Neuronal stem cell (in vitro differentiated cells): ENCODE results near the gene HERC5.

Experiments used
- DNase-seq: peaks from one replicate; pipeline ENCODE4 v3.0.0-alpha.2; 2013; ENCODE audit warnings: low spot score
- H2AFZ ChIP-seq: one replicate; pipeline ENCODE4 v1.6.1; 2013; ENCODE audit warnings: mild to moderate bottlenecking, low read length, inconsistent platforms
- H2AK5ac ChIP-seq: 2 replicates; pipeline ENCODE4 v1.6.1; 2013; ENCODE audit warnings: low read depth, mild to moderate bottlenecking, inconsistent platforms, low read length, moderate library complexity, mixed read lengths
- H2BK120ac ChIP-seq: 2 replicates; pipeline ENCODE4 v1.6.1; 2013; ENCODE audit warnings: low read depth, mild to moderate bottlenecking, inconsistent platforms, low read length, moderate library complexity, mixed read lengths
- H2BK12ac ChIP-seq: one replicate; pipeline ENCODE4 v1.6.1; 2013; ENCODE audit warnings: low read length, inconsistent platforms
- H2BK15ac ChIP-seq: 2 replicates; pipeline ENCODE4 v1.6.1; 2013; ENCODE audit warnings: mild to moderate bottlenecking, low read length, inconsistent platforms, mixed read lengths
- H2BK5ac ChIP-seq: one replicate; pipeline ENCODE4 v1.6.1; 2013; ENCODE audit warnings: inconsistent platforms, mild to moderate bottlenecking, low read length, moderate library complexity
- H3K14ac ChIP-seq: one replicate; pipeline ENCODE4 v1.6.1; 2013; ENCODE audit warnings: low read length, inconsistent platforms
- H3K18ac ChIP-seq: 2 replicates; pipeline ENCODE4 v1.6.1; 2013; ENCODE audit warnings: low read length, inconsistent platforms
- H3K23ac ChIP-seq: 2 replicates; pipeline ENCODE4 v1.6.1; 2013; ENCODE audit warnings: low read depth, mild to moderate bottlenecking, mixed read lengths, low read length, inconsistent platforms; ENCODE audit not compliant: poor library complexity
- H3K27ac ChIP-seq: replicated peaks from 3 replicates; pipeline ENCODE4 v1.5.1; 2013; ENCODE audit warnings: low read length, inconsistent platforms
- H3K27me3 ChIP-seq, 3 experiments: 2 replicates each; pipeline ENCODE4 v1.6.1; 2013; ENCODE audit warnings: low read length in 3 of 3, mild to moderate bottlenecking in 2 of 3, inconsistent platforms in 1 of 3, low read depth in 1 of 3, mixed read lengths in 1 of 3, moderate library complexity in 1 of 3; ENCODE audit not compliant: control insufficient read depth in 3 of 3, insufficient read depth in 3 of 3
- H3K36me3 ChIP-seq, 2 donors: replicated peaks in 1 of 2; 2 replicates each; pipeline ENCODE4 v1.6.1; 2013; ENCODE audit warnings: low read length in 2 of 2; ENCODE audit not compliant: control insufficient read depth in 2 of 2, insufficient read depth in 2 of 2
- H3K4ac ChIP-seq: 2 replicates; pipeline ENCODE4 v1.6.1; 2013; ENCODE audit warnings: inconsistent platforms, mild to moderate bottlenecking, low read length, moderate library complexity
- H3K4me1 ChIP-seq, 2 donors: 1 replicate in 1 of 2; 2 replicates in 1 of 2; pipeline ENCODE4 v1.6.1; 2013; ENCODE audit warnings: low read length in 2 of 2, low read depth in 1 of 2; ENCODE audit not compliant: control insufficient read depth in 2 of 2, insufficient read depth in 1 of 2
- H3K4me2 ChIP-seq: one replicate; pipeline ENCODE4 v1.6.1; 2013; ENCODE audit warnings: mild to moderate bottlenecking, low read length, inconsistent platforms; ENCODE audit not compliant: insufficient read depth, poor library complexity, severe bottlenecking
- H3K4me3 ChIP-seq, 2 donors: 2 replicates each; pipeline ENCODE4 v1.5.1; 2013; ENCODE audit warnings: low read length in 2 of 2, mild to moderate bottlenecking in 2 of 2, inconsistent platforms in 1 of 2, moderate library complexity in 1 of 2
- H3K79me1 ChIP-seq: one replicate; pipeline ENCODE4 v1.6.1; 2013; ENCODE audit warnings: low read depth, mild to moderate bottlenecking, inconsistent platforms, low read length, moderate library complexity
- H3K9ac ChIP-seq: one replicate; pipeline ENCODE4 v1.6.1; 2013; ENCODE audit warnings: mild to moderate bottlenecking, low read depth, low read length, inconsistent platforms; ENCODE audit not compliant: poor library complexity
- H3K9me3 ChIP-seq, 2 donors: replicated peaks in 1 of 2; 2 replicates each; pipeline versions ENCODE3 to v1.6.1; 2013; ENCODE audit warnings: low read length in 2 of 2, mild to moderate bottlenecking in 2 of 2, inconsistent platforms in 1 of 2, low read depth in 1 of 2, mixed read lengths in 1 of 2, moderate library complexity in 1 of 2; ENCODE audit not compliant: control insufficient read depth in 2 of 2, insufficient read depth in 1 of 2
- H4K8ac ChIP-seq: one replicate; pipeline ENCODE4 v1.6.1; 2013; ENCODE audit warnings: low read depth, mild to moderate bottlenecking, inconsistent platforms, low read length, moderate library complexity
- H4K91ac ChIP-seq: one replicate; pipeline ENCODE4 v1.6.1; 2013; ENCODE audit warnings: low read length, low read depth, mild to moderate bottlenecking, inconsistent platforms; ENCODE audit not compliant: poor library complexity
- WGBS, 2 donors: extraction: QIAGEN DNeasy Blood & Tissue Kit; methylation state at CpG; one replicate each; pipeline ENCODE4 v1.1.7; 2013; ENCODE audit warnings: missing lambda C conversion rate in 2 of 2, mixed read lengths in 1 of 2; ENCODE audit not compliant: insufficient read length in 2 of 2, insufficient replicate concordance in 1 of 2; ENCODE audit errors: extremely low coverage in 2 of 2; 5-methylcytosine and 5-hydroxymethylcytosine counted together

The HERC5 gene

DNA sequence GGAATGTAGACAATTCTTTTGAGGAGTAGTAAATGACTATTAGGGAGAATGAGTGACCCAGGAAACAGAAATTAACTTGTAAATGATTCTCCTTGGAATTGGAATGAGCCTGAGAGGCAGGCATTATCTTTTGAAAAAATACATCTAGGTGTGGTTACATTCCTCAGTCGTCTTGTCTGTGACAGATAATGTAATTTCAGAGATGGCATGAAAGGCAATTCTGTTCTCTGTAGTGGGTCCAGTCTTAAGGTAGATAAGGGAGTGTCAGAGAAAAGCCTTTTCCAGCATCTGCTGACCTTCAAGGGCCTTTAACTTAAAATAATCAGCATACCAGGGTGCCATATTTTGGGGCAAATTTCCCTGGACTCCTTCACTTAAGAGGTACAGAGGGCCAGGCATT, 43.1 kb upstream of the HERC5 start:
- Histone ChIP-seq H2BK15ac (no peak overlapping the region), H2AFZ (no peak overlapping the region), H4K8ac (no peak overlapping the region), H2BK12ac (no peak overlapping the region), H3K14ac (no peak overlapping the region), H3K9me3 (no peaks in the 10 kb centered on the region), H3K23ac (no peak overlapping the region), H3K18ac (no peak overlapping the region), H3K79me1 (no peaks in the 10 kb centered on the region), H3K4me2 (no peak overlapping the region), H3K4me3 (no peak overlapping the region), H3K9ac (no peak overlapping the region), H2AK5ac (no peak overlapping the region), H4K91ac (no peak overlapping the region), H3K4ac (no peak overlapping the region), H2BK5ac (no peak overlapping the region), H2BK120ac (no peak overlapping the region), H3K36me3 (no peaks in the 10 kb centered on the region), H3K27me3 (no peaks in the 10 kb centered on the region), H3K4me1 (no peaks in the 10 kb centered on the region), H3K27ac (no peak overlapping the region)
- DNase-seq, result no peak
- no CpG with 5 or more reads among the region's 1 CpG for WGBS, 2 donors

DNA sequence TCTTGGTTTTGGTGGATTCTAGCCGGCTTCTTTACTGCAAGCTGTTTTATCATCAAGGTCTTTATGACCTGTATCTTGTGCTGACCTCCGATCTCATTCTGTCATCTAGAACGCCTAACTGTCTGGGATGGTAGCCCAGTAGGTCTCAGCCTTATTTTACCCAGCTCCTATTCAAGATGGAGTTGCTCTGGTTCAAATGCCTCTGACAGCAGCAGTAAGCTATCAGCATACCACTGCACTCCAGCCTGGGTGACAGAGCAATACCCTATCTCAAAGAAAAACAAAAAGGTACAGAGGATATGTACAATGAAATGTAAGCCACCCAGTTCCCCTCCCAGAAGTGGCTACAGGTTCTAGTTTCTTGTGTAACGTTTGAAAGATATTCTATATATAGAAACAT, 42.2 kb upstream of the HERC5 start:
- Histone ChIP-seq H3K4me3 (no peak overlapping the region), H4K91ac (no peak overlapping the region), H3K9me3 (no peaks in the 10 kb centered on the region), H2BK12ac (no peak overlapping the region), H3K4me2 (no peak overlapping the region), H3K27me3 (no peaks in the 10 kb centered on the region), H3K4ac (no peak overlapping the region), H4K8ac (no peak overlapping the region), H2BK15ac (no peak overlapping the region), H3K4me1 (no peaks in the 10 kb centered on the region), H3K79me1 (no peaks in the 10 kb centered on the region), H2AFZ (no peak overlapping the region), H2AK5ac (no peak overlapping the region), H2BK120ac (no peak overlapping the region), H3K9ac (no peak overlapping the region), H3K18ac (no peak overlapping the region), H3K14ac (no peak overlapping the region), H3K27ac (no peak overlapping the region), H3K23ac (no peak overlapping the region), H3K36me3 (no peaks in the 10 kb centered on the region), H2BK5ac (no peak overlapping the region)
- no CpG with 5 or more reads among the region's 4 CpGs for WGBS, 2 donors
- no peak for DNase-seq

DNA sequence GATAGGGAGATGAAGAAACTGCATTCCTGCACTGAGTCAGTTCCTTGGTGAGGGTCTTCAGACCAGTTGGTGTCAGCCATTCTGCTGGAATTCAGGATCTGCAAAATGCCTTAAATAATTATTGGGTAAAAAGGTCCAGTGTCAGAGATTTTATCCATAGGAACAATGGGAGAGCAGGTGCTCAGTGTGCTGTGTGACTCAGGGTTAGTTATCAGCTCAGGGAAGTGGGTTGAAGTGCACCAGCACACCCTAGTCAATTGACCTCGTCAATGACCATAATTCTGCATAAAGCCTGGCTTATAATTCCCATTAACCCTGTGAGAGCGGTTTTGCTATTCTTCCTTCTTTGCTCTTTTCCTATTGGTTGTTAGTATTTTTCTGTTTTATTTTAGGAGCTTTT, 40.9 kb upstream of the HERC5 start:
- Histone ChIP-seq H4K8ac (no peak overlapping the region), H2AK5ac (no peak overlapping the region), H2AFZ (no peak overlapping the region), H3K27me3 (no peaks in the 10 kb centered on the region), H2BK12ac (no peak overlapping the region), H3K27ac (no peak overlapping the region), H3K18ac (no peak overlapping the region), H3K36me3 (no peaks in the 10 kb centered on the region), H3K4me3 (no peak overlapping the region), H3K9ac (no peak overlapping the region), H2BK15ac (no peak overlapping the region), H3K79me1 (no peaks in the 10 kb centered on the region), H3K14ac (no peak overlapping the region), H3K4me2 (no peak overlapping the region), H4K91ac (no peak overlapping the region), H2BK120ac (no peak overlapping the region), H3K9me3 (no peaks in the 10 kb centered on the region), H3K4ac (no peak overlapping the region), H2BK5ac (no peak overlapping the region), H3K23ac (no peak overlapping the region), H3K4me1 (no peaks in the 10 kb centered on the region)
- DNase-seq, result no peak
- no CpG with 5 or more reads among the region's 2 CpGs for WGBS, 2 donors

DNA sequence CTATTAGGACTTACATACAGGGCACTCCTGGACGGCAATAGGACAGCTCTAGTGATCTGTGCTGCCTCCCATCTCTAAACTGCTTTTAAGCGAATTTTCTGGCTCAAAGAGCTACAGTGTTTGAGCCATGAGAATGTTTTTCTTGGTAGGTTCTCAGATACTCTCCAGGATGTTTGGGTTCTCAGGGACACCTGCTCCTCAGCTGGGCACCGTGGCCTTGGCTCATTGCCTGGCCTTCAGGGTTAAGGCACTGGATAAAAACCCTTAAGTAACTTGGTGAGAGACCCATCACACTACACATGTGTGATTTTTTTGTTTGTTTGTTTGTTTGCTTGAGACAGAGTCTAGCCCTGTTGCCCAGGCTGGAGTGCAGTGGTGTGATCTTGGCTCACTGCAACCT, 38.5 kb upstream of the HERC5 start:
- DNase-seq, result no peak
- Histone ChIP-seq H3K4me3 (no peak overlapping the region), H3K27me3 (no peaks in the 10 kb centered on the region), H4K91ac (no peak overlapping the region), H3K9me3 (no peaks in the 10 kb centered on the region), H2BK120ac (no peak overlapping the region), H3K9ac (no peak overlapping the region), H2BK12ac (no peak overlapping the region), H3K23ac (no peak overlapping the region), H3K79me1 (no peaks in the 10 kb centered on the region), H2AFZ (no peak overlapping the region), H2BK15ac (no peak overlapping the region), H3K27ac (no peak overlapping the region), H3K14ac (no peak overlapping the region), H3K4me1 (no peaks in the 10 kb centered on the region), H2BK5ac (no peak overlapping the region), H3K4me2 (no peak overlapping the region), H4K8ac (no peak overlapping the region), H3K4ac (no peak overlapping the region), H2AK5ac (no peak overlapping the region), H3K36me3 (no peaks in the 10 kb centered on the region), H3K18ac (no peak overlapping the region)
- WGBS, 2 donors, result no CpG with 5 or more reads among the region's 3 CpGs
